HG02798 (cell line): ENCODE measurements around the gene HOXB5.

Experiments used
- ATAC-seq: cut with Tn5 transposase; IDR thresholded peaks from one replicate; pipeline ENCODE4 v1.9.1; 2021; ENCODE audit warnings: mild to moderate bottlenecking; ENCODE audit not compliant: unreplicated experiment, poor library complexity

HOXB5 gene

GRCh38 chr17:48566717-48567116 is 26.9 kb downstream of the HOXB5 start:
- ATAC-seq: no peak

GRCh38 chr17:48565925-48566710 is 27.5 kb downstream of the HOXB5 start:
- no peak for ATAC-seq

GRCh38 chr17:48565022-48565554 is 28.5 kb downstream of the HOXB5 start:
- ATAC-seq: no peak

GRCh38 chr17:48564188-48565021 is 29.2 kb downstream of the HOXB5 start:
- no peak for ATAC-seq

GRCh38 chr17:48563867-48564187 is 29.8 kb downstream of the HOXB5 start:
- no peak for ATAC-seq

GRCh38 chr17:48563385-48563838 is 30.2 kb downstream of the HOXB5 start:
- ATAC-seq: no peak

GRCh38 chr17:48562934-48563333 is 30.6 kb downstream of the HOXB5 start:
- ATAC-seq: no peak

- peak; percentile 38 for ATAC-seq
These were observed 31.4 kb downstream of the HOXB5 start for GRCh38 chr17:48561884-48562810.

GRCh38 chr17:48559840-48560817 is 33.5 kb downstream of the HOXB5 start:
- no peak for ATAC-seq

GRCh38 chr17:48559122-48559839 is 34.3 kb downstream of the HOXB5 start:
- ATAC-seq: no peak

- no peak for ATAC-seq
These were observed 34.8 kb downstream of the HOXB5 start for GRCh38 chr17:48558831-48559121.

GRCh38 chr17:48558057-48558830 is 35.3 kb downstream of the HOXB5 start:
- ATAC-seq: no peak

- no peak for ATAC-seq
These were observed 36.8 kb downstream of the HOXB5 start for GRCh38 chr17:48556576-48557401.

- no peak for ATAC-seq
These were observed 37.4 kb downstream of the HOXB5 start for GRCh38 chr17:48556229-48556575.

- ATAC-seq: no peak
These were observed 38.0 kb downstream of the HOXB5 start for GRCh38 chr17:48555258-48556228.
